ENCODE results near the gene AP1B1.
"Not testable (repeated sequence)": the region's sequence is repeated elsewhere in the genome, so short reads cannot be mapped to it uniquely, and the experiment has no call there.

Gene AP1B1

DNA sequence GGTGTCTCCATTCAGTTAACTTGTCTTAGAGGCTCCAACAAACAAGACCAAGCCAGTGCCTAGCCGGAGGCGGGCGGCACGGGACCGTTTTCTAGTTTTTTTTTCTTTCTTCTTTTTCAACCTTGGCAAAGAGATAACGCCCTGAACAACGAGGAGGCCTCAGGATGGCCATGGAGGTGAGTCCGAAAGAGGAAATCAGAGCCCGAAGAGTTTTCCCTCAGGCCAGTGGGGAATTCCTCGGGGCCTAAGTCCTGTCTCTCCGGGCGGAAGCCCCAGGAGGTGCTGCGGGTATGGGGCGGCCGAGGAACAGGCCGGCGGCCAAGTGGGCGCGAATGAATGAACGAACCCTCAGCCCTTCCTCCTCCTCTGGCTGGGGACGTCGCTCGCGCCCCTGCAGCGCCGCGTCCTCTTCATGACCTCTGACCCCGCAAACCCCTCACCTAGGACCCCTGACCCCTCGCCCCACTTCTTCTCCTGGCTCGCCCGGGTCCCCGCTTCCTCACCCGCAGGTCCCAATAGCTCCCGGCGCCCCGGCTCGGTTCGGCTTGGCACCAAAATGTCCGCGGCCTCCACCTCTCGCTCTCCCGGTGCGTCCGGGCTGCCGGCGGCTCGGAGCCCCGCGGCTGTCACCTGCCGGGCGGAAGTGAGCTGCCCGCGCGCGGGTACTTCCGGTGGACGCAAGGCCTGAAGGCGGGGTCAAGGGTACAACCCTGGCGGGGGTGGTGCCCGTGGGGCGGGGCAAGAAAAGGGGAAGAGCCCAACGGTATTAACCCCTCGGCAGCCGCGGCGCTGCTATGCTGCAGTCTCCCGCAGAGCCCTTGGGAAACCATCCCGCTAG, at the start of gene AP1B1:
TSS of gene AP1B1 (minus strand) at position 650 of the 838 bp plus-strand sequence. CDS start 21,327 bp downstream, outside the sequence.
- peak; percentile 97 for DNase-seq

DNA sequence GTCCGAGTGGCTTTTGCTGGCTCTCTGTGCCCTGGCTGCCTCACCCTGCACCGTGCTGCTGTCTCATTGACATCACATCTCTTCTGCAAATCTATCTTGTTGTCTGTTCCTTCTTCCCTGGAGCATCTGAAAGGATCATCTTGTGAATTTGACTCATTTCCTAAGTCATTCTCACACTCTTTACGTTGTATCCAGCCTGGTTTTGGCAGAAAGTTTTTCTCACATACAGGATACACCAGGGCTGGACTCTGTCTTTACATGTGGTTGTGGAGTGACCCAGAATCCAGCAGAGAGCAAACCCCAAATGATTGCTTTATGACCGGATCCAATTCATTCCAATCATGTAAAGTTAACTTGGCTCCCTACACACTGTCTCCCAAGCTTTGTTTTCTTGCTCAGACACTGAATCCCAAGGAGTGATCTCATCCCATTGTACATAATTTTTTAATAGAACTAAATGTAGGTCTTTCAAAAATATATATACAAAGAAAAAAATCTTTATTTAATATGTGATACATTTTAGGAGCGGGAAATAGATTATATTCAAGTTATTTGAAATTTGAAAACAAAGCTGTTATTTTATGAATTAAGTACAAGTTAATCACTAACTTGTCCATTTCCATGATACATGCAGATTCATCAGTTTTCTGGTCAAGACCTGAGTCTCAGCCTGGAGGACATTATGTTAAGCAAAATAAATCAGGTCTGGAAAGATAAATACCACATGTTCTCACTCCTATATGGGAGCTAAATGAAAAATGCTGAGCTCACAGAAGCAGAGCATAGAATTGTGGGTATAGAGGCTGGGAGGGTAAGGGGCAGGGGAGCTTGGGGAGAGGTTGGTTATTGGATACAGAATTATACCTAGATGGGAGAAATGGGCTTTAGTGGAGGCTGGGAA, 47.1 kb upstream of the AP1B1 start:
- no peak for DNase-seq

DNA sequence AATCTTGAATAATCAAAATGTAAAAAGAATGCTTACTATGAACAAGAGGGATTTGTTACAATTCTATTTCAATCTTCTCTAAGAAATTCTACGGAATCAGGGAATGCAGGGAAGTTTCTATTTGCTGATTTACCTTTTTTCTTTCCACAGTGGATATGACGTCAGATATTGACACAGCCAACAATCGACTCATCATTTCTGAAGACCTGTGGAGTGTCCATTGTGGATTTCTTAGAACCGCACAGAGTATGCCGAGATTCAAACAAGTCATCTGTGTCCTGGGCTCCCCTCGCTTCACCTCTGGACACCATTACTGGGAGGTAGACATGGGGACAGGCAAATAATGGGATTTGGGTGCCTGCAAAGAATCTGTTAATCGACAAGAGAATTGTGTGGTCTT, 45.9 kb upstream of the AP1B1 start:
- DNase-seq = no peak

DNA sequence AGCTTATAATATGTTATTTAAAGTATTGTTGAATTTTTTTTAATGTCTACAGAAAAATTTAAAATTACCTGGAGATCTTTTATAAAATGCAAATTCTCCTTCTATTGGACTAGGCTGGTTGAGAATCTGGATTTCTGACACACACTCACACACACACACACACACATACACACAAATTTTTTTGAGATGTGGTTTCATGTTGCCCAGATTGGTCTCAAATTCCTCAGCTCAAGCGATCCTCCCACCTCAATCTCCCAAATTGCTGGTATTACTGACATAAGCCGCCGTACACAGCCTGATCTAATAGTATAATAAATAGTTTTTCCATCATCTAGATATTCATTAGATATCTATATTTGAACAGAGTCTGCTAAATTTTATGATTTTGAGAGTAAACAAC, 45.5 kb upstream of the AP1B1 start:
- no peak for DNase-seq

DNA sequence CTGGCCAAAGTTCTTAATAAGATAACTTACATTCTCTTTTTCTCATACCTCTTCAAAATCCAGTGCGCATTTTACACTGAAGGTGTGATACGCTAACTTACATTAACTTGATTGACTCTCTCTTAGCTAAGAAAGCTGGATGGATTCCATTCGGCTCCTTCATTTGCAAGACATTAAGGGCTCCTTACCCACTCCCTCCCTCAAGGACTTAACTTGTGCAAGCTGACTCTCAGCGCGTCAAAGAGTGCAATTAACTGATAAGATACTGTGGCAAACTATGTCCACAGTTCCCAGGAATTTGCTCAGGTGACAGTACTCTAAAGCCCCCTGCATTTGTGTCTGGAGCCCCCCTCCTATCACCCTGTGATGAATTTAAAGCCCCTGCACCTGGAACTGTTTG, 43.6 kb upstream of the AP1B1 start:
- DNase-seq = no peak

DNA sequence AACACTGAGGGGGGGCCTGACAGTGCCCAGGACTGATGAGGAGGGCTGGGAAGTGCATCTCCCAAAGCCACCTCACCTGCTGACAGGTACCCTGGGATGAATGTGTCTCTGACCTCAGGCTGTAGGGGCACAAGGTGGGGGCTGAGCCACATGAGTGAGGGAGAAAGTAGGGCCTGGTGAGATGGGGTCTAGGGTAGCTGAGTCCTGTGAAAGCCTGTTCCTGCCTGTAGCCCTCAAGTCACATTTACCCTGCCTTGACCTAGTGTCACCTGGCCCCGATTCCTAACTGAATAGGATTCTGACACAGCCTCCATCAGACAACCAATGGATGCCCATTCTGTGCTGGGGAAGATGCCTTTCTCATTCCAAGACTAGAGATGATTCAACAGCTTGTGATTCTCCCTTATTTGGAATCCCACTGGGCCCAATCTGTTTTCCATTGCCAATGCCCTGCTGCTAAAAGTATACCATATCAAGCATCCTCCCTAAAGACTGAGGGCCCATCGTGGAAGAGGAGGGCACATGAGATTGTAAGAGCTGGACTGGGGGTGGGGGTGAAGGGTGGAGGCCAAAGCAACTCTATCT, 38.9 kb upstream of the AP1B1 start:
- no peak for DNase-seq

DNA sequence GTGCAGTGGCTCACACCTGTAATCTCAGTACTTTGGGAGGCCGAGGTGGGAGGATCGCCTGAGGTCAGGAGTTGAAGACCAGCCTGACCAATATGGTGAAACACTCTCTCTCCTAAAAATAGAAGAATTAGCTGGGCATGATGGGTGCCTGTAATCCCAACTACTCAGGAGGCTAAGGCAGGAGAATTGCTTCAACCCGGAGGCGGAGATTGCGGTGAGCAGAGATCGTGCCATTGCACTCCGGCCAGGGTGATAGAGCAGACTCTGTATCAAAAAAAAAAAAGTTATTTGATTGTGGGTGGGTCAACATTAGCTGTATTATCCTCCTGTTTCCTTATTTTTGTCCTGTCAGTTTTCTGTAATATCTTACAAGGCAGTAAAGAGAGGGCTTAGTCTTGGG, 38.1 kb upstream of the AP1B1 start:
- no peak for DNase-seq

DNA sequence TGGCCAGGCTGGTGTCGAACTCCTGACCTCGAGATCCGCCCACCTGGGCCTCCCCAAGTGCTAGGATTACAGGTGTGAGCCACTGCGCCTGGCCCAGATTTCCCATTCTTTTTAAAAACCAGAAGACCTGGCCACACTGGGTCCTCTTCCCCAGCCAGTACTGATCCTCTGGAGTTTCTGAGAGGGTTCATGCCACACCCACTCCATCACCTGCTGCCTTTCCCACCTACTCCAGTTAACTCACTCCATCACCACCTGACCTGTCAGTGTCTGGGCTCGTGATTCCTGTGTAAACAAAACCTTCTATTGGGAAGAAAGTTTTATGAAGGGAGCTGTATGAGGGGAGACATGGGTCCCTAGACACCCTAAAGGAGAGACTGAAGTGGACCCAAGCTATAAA, 30.3 kb upstream of the AP1B1 start:
- DNase-seq = not testable (repeated sequence)

DNA sequence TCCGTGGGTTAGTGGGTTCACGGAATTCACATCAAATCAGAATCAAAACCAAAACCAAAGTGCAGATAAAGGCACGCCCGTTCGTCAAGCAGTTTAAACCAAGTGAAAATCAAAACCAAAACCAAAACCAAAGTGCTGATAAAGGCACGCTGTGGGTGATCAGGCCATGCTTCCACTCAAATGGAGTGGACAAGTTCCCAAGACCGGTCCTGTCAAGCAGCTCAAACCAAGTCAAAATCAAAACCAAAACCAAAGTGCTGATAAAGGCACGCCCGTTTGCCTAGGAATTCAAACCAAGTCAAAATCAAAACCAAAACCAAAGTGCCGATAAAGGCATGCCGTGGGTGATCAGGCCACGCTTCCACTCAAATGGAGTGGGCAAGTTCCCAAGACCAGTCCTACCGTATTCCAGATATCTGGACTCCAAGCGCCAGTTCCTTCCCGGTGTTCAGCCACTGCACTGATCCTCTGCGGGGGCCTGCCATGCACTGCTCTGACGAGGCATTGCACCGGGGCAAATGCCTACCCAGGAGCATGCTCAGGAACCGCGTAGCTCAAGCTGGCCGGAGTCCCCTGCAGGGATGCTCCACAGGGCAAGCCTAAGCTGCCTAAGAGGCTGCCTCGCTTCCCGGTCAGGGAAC, 26.7 kb upstream of the AP1B1 start:
- DNase-seq = peak; percentile 38

DNA sequence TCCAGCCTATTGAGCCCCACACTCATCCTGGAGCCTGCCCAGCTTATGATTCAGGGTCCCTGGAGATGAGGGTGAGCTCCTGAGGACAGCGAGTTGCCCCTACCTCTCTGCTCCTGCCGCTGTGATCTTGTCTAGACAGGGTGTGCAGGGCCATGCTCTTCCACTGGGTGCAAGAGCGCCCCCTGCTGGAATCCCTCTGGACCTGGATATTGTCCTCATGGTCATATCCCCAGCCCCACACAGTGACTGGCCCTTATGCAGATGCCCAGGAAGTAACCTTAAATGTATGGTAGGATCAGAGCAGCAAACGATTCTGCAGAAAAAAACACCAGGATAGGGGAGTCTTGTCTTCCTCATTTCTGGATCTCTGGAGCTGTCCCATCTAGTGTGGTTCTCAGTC, 24.4 kb upstream of the AP1B1 start:
- DNase-seq = not testable (repeated sequence)

DNA sequence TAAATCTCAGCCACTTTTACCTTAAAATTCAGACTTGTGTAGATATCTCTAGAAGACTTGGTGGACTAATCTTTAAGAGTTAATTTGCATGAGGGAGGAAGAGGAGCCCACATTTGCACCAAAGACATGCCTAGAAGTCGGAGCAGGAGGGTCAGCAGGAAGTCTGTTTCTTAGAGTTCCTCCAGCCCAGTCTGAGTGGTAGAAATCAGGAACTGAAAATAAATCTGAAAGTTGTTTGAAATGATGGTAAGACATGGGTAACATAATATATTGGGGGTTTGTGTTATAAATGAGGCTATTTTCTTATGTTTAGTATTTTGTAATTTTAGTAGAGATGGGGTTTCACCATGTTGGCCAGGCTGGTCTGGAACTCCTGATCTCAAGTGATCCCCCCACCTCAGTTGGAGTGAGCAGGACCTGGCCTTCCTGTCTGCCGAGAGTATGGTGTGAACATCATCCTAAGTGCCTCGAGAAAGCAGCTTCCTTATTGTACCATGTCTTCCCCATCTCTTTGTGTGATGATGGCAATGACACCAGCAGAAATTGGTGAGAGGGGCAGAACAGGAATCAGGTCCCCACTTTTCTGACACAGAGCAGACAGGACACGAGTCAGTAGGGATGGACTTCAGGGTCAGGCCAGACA, 23.3 kb upstream of the AP1B1 start:
- not testable (repeated sequence) for DNase-seq

DNA sequence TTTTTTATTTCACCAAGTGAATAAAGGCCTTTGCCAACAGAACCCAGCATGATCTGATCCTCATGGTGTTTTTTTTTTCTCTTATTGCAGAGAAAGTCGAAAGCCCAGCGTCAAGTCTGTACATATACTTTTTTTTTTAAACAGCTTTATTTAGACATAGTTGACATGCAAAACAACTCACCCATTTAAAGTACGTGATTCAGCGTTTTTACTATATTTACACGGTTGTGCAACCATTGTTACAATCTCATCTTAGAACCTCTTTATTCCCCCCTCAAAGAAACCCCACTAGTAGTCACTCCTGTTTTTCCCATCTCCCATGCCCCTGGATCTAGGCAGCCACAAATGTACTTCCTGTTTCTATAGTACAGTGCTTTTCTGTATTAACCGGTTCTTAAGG, 20.6 kb upstream of the AP1B1 start:
- DNase-seq = no peak

DNA sequence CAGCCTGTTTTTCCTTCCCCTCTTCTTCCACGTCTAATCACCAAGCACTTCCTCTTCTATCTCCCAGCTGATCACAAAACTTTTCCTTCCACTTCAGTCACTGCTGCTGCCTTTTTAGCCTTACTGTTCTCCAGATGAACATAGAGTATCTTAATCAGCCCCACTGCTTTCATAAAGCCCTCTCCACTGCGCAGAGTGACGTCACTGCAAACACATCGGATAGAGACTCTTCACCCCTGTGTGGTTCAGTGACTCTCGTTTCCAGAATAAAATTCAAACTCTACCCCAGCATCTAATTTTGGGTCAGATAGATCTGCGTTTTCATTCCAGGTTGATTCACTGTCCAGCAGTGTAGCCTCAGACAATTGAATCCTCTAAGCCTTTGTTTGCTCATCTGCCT, 13.2 kb upstream of the AP1B1 start:
- not testable (repeated sequence) for DNase-seq

DNA sequence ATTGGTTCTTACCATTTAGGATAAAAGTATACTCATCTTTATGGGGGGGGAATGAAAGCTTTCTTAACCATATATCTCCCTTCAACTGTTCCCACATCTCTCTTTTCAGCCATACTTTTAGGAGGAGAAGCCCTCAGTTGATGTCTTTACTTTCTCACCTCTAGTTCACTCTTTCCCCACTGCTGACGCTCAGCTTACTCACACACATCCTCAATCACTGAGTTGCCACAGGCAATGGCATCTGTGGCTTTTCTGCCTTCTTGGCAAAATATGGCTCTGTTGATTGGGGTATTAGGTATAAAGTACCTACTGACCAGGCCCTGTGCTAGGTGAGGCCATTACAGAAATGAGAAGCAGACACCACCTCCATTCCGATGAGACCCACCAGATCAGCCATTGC, 12.2 kb upstream of the AP1B1 start:
- DNase-seq = no peak

DNA sequence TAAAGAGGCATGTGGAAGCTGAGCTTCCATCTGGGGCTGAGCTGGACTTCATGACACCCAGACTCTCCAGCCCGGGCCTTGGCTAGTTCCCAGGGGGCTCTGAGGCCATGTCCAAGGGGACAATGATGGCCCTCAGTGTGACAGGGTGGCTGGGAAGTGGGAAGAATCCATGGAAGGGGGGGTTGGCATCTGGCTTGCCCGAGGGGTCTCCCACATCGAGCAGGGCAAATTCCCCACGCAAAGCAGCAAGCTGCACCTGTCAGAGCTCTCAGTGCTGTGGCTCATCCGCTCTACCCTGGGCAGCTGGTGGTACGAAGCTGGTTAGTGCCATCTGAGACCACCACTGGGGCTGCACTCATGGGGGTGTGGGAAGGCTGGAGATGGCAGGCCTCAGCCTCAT, 9.4 kb upstream of the AP1B1 start:
- no peak for DNase-seq

DNA sequence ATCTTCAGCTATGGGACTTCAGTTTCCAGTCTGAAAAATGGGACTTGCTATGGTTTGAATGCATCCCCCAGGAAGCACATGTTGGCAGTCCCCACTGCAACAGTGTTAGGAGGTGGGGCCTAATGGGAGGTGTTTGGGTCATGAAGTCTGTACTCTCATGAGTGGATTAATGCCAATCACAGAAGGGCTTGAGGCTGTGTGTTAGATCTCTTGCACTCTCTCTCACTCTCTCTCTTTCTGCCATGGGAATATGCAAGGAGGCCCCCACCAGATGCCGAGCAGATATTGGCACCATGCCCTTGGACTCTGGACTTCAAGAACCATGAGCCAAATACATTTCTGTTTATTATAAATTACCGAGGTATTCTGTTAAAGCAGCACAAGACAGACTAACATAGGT, 7.8 kb upstream of the AP1B1 start:
- no peak for DNase-seq

DNA sequence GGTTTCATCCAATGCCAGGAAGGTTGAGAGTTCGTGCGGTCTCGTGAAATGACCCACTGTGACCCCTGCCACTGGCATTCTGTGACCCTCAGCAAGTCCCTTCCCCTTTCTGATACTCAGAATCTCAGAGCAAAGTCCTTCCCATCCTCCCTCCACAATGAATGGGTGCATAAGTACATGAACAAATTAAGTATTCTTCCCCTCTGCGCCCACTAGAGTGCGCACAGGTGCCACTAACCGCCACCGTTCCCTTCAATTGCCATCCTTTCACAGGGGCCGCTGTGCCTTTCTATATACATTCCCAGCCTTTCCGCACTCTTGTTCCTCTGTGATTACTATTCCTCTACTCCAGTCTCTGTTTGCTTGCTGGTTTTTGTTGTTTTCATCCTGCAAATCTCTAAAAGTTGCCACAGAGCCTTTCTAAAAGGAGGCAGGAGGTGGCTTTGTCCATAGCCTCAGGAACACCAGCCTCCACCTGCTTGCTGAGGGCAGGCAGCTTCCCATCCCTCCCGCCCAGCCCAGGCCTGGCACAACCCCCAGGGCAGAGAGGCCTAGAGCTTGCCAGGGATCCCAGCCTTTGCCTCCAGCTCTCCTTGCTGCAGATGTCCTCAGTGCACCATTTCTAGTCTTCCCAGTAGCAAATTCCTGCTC, 6.7 kb upstream of the AP1B1 start:
- DNase-seq = peak; percentile 64

DNA sequence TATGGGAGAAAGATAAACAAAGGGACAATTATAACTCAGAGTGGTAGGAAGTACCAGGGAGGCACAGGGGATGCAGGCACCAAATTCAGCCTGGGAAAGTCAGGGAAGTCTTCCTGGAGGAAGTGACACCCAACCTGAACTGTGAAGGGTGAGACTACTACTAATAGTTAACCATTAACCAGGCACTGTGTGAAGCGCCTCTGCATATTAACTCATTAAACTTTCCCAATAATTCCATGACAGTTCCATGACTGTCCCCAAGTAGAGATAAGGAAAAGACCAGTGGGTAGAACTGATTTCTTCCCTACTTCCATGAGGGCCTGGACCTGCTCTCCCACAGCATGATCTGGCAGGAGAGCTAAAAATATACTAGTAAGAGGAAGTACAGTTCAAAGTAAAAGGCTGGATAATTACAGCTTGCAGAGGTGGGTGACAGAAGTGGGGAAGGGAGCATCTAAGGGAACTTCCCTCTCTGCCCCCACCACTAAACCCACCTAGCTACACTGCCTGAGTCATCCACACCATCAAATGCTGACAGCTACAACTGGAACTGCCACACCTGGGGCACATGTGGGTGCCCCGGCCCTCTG, 4.7 kb upstream of the AP1B1 start:
- DNase-seq = no peak

DNA sequence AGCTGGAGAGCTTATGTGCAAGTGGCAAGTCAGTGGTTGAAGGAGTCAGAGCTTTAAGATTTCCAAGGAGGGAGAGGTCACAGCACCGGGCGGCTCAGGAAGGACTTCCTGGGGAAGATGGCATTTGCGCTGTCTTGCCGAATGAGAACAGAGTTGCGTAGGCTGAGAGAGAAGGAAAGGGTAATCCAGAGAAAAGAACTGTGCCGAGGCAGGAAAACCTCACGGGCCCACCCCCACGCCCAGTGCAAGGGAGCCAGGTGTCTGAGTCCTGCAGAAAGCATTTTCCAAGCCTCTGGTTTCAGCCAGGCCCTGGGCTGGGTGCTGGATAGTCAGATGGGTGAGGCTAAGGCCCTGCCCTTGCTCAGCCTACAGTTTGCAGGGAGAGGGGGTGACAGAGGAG, 3.2 kb upstream of the AP1B1 start:
- no peak for DNase-seq

DNA sequence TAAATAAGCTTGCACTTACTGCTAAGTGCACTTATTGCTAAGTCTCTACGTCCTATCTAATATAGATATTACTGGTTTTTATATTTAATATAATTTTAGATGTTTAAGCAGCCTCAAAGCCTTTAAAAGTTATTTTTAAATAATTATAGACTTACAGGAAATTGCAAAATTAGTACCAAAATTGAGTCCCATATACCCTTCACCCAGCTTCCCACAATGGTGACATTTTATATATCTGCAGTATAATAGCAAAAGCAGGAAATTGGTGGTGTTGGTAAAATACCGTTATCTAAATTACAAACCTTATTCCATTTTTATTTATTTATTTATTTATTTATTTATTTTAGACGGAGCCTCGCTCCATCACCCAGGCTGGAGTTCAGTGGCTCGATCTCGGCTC, 1.9 kb upstream of the AP1B1 start:
- no peak for DNase-seq

DNA sequence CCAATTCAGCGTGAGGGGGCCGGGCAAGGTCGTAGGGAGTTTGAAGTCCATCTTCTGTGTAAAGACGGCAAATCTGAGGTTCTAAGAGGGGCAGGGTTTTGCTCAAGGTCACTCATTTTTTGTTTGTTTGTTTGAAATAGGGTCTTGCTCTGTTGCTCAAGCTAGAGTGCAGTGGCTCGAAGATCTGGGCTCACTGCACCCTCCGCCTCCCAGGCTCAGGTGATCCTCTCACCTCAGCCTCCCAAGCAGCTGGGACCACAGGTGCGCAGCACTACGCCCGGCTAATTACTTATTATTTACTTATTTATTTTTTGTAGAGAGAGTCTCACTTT, 355 bp upstream of the AP1B1 start:
- DNase-seq = no peak

DNA sequence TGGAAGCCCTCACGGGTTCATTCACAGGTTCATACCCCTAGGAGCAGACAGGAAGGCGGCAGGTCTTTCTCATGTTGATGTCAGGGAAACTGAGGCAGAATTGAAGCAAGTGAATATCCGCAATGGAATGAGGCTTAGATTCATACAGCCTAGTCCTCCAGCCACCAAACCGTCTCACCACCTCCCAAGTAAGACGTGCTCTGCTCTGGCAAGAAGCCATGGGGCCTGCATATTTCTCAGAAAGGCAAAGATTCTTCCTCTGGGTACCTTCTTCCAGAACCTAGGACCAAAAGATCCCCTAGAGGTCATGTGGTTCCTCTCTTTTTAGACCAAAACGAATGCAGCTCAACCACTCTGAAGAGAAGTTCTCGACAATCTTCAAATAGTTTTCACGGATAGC, 1.7 kb downstream of the AP1B1 start:
- DNase-seq = no peak

Measured in NCI-H2029 (cell line).